Fibroblast of skin of back (primary cell): ENCODE data around the gene AK4.

Source experiments
- DNase-seq: peaks from one replicate; pipeline ENCODE4 v3.0.0-alpha.2; 2013

The AK4 gene

DNA sequence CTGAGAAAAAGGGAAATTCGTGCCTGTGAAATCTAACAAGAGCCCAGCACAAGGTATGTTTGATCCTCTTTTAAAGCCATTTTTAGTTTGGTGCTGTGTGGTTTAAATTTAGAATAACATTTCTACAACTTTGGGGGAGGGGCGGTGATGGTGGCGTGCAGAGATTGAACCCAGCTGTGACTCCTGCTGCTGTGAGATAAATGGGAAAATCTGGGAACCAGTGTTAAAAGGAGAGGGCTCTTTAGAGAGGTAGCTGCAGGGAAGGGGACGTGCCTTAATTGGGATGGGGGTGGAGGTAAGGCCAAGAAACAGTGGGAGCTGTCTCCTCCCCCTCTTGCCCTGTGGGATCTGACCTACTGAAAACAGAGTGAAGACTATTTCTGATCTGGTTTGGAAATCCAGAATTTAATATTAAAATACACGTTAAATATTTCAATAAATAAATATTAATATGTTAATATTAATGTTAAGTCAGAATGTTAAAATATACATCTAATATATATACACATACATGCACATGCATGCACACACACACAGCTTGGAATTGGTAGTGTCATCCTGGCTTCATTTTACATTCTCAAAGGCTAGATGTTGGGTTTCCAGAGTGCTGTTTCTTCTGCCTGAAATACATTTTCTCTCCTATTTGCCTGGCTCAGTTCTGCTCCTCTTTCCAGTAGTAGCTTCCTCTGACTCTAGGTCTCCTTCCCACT, 131.2 kb downstream of the AK4 start:
- peak; percentile 29 for DNase-seq
